Measurements from ENCODE around the gene TRMT2A.

TRMT2A gene

DNA sequence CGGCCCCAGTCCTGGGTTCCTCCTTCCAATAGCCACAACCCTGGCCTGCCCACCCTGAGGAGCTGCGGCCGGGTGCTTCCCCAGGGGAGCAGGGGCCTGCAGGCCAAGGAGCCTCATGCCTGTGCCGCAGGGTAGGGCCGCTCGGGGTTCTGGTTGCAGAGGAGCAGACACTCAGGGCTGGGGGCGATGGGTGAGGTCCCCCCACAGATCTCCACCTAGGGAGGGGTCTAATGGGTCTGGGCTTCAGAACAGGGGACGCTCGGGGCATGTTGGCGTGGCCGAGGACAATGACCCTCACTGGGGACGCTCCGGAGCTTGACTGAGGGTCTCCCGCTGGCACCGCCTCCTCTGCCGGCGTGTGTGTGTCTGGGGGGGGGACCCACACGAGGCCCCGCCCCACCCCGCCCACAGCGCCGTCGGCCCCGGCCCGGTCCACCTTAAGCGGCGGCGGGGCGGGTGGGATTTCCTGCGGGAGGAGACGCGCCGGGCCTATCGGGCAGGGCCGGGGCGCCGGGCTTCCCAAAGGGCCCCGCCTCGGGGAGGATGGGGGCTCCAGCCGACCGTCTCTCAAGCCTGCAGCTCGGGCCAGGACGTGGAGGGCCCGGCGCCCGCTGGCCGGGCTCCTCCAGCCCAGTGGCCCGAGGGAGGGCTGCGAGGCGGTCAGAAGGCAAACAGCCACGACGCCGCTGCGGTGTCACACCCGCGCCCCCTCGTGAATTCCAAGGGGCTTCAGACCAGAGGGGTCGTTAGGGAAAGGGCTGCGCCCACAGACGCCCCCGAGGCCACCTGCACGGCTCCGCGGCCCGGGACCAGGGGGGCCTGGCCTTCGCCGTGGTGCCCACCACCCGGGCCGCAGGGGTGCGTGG is 13.9 kb upstream of the TRMT2A start:
- H3K27me3 ChIP-seq (replicated peaks; ENCODE audit: control insufficient read depth, insufficient read depth, low read length) = no peaks in the 10 kb centered on the region
- DNase-seq (ENCODE audit: low read depth) = peak; percentile 92
- H3K9ac ChIP-seq (ENCODE audit: low read length) = peak overlapping the region; percentile 93
- peaks cover 16% of the 10 kb centered on the region for H3K36me3 ChIP-seq (ENCODE audit: control insufficient read depth, insufficient read depth, low read length, severe bottlenecking)
- no peaks in the 10 kb centered on the region for H3K9me3 ChIP-seq (ENCODE audit: control insufficient read depth, low read length)
- H3K4me1 ChIP-seq (ENCODE audit: control insufficient read depth, insufficient read depth, low read length) = peaks cover 13% of the 10 kb centered on the region
- H3K4me3 ChIP-seq (ENCODE audit: low read length) = peak overlapping the region; percentile 88

- no peak for DNase-seq (ENCODE audit: low read depth)
- peaks cover 22% of the 10 kb centered on the region for H3K36me3 ChIP-seq (ENCODE audit: control insufficient read depth, insufficient read depth, low read length, severe bottlenecking)
- no peaks in the 10 kb centered on the region for H3K9me3 ChIP-seq (ENCODE audit: control insufficient read depth, low read length)
- peak overlapping the region; percentile 49 for H3K9ac ChIP-seq (ENCODE audit: low read length)
- no peak overlapping the region for H3K4me3 ChIP-seq (ENCODE audit: low read length)
- H3K27me3 ChIP-seq (replicated peaks; ENCODE audit: control insufficient read depth, insufficient read depth, low read length) = no peaks in the 10 kb centered on the region
- H3K4me1 ChIP-seq (ENCODE audit: control insufficient read depth, insufficient read depth, low read length) = peaks cover 13% of the 10 kb centered on the region
These were observed 13.3 kb upstream of the TRMT2A start for GRCh38 chr22:20130319-20130718.

- Histone ChIP-seq H3K9ac (ENCODE audit: low read length) (no peak overlapping the region), H3K27me3 (replicated peaks; ENCODE audit: control insufficient read depth, insufficient read depth, low read length) (no peaks in the 10 kb centered on the region), H3K4me3 (ENCODE audit: low read length) (no peak overlapping the region), H3K4me1 (ENCODE audit: control insufficient read depth, insufficient read depth, low read length) (peaks cover 13% of the 10 kb centered on the region), H3K9me3 (ENCODE audit: control insufficient read depth, low read length) (no peaks in the 10 kb centered on the region), H3K36me3 (ENCODE audit: control insufficient read depth, insufficient read depth, low read length, severe bottlenecking) (peaks cover 26% of the 10 kb centered on the region)
- DNase-seq (ENCODE audit: low read depth) = no peak
These were observed 12.7 kb upstream of the TRMT2A start for GRCh38 chr22:20129747-20130014.

DNA sequence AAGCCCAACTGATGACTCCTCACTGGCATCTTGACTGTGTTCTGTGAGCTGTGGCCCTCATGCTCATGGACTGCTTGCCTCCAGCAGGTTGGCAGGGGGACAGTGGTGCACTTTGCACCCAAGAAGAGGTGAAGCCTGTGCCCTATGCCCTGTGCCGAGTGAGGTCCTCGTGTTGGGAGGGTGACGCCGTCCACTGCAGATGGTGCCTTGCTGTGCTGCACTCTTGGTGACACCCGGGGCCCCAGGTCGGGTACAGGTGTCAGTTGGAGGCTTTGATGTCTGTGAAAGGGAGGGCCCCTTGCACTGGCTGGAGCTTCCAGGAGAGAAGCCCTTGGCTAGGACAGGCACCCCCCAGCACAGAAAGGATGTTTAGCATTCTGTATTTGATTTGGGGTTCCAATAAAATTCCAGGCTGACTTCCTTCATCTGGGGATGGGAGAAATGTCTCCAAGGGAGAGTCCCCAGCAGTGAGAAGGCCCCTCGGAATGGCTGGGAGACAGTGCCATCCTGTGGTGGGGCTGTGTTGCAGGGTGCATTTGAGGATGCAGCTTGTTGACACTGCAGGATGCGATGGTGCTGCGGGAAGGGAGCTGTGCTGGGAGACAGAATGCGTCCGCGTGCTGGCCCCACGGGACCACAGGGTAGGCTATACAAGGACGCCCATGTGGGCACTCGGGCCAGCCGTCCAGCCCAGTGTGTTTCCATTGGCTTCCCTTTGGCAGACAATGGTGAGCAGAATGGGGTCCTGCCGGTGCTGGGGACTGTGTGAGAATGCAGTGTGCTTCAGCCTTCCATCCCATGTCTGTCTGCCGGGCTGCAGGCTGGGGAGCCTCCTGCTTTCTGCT is 12.1 kb upstream of the TRMT2A start:
- no peak overlapping the region for H3K9ac ChIP-seq (ENCODE audit: low read length)
- H3K4me3 ChIP-seq (ENCODE audit: low read length) = no peak overlapping the region
- H3K9me3 ChIP-seq (ENCODE audit: control insufficient read depth, low read length) = no peaks in the 10 kb centered on the region
- peaks cover 13% of the 10 kb centered on the region for H3K4me1 ChIP-seq (ENCODE audit: control insufficient read depth, insufficient read depth, low read length)
- no peaks in the 10 kb centered on the region for H3K27me3 ChIP-seq (replicated peaks; ENCODE audit: control insufficient read depth, insufficient read depth, low read length)
- H3K36me3 ChIP-seq (ENCODE audit: control insufficient read depth, insufficient read depth, low read length, severe bottlenecking) = peaks cover 27% of the 10 kb centered on the region
- no peak for DNase-seq (ENCODE audit: low read depth)

DNA sequence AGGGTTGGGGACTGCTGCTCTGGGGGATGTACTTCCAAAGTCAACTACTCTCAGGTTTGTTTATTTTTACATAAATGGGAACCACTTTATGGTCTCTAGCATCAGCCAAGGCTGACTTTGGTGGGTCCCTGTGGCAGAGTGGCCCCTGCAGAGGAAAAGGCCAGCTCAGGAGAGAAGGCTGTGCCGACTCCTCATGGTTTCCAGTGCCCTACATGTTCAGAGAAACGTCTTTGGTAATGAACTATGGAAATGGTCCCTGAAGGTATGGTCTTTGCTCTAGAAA is 11.5 kb upstream of the TRMT2A start:
- no peaks in the 10 kb centered on the region for H3K9me3 ChIP-seq (ENCODE audit: control insufficient read depth, low read length)
- H3K36me3 ChIP-seq (ENCODE audit: control insufficient read depth, insufficient read depth, low read length, severe bottlenecking) = peaks cover 32% of the 10 kb centered on the region
- no peak overlapping the region for H3K4me3 ChIP-seq (ENCODE audit: low read length)
- H3K4me1 ChIP-seq (ENCODE audit: control insufficient read depth, insufficient read depth, low read length) = peaks cover 13% of the 10 kb centered on the region
- H3K27me3 ChIP-seq (replicated peaks; ENCODE audit: control insufficient read depth, insufficient read depth, low read length) = no peaks in the 10 kb centered on the region
- no peak overlapping the region for H3K9ac ChIP-seq (ENCODE audit: low read length)
- DNase-seq (ENCODE audit: low read depth) = no peak

GRCh38 chr22:20127869-20128618 is 11.0 kb upstream of the TRMT2A start:
- no peaks in the 10 kb centered on the region for H3K9me3 ChIP-seq (ENCODE audit: control insufficient read depth, low read length)
- no peak overlapping the region for H3K4me3 ChIP-seq (ENCODE audit: low read length)
- DNase-seq (ENCODE audit: low read depth) = no peak
- H3K4me1 ChIP-seq (ENCODE audit: control insufficient read depth, insufficient read depth, low read length) = peaks cover 9% of the 10 kb centered on the region
- no peak overlapping the region for H3K9ac ChIP-seq (ENCODE audit: low read length)
- no peaks in the 10 kb centered on the region for H3K27me3 ChIP-seq (replicated peaks; ENCODE audit: control insufficient read depth, insufficient read depth, low read length)
- H3K36me3 ChIP-seq (ENCODE audit: control insufficient read depth, insufficient read depth, low read length, severe bottlenecking) = peaks cover 35% of the 10 kb centered on the region

DNA sequence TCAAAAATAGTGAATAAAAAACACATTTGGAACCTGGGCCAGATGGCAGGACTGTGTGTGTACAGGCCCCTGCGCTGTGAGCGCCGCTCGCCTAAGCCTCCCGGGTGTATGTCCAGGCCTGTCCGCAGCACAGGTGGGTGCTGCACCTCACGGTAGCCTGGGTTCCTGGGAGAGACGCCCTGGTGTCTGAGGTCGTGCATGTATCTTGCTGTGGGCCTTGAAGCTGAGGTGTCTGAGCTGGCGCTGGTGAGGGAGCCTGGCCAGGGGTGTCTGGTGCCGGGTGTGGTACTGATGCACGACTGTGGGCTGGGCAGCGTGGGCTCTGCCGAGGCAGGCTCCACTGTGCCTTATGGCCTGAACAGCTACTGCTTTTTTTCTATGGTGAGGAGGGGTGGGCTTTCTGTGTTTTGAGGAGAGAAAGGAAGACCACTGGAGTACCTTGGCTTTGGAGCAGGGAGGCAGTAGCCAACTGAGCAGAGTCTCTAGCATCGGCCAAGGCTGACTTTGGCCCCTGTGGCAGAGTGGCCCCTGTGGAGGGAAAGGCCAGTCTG is 10.4 kb upstream of the TRMT2A start:
- DNase-seq (ENCODE audit: low read depth) = no peak
- Histone ChIP-seq H3K4me1 (ENCODE audit: control insufficient read depth, insufficient read depth, low read length) (peaks cover 2% of the 10 kb centered on the region), H3K9ac (ENCODE audit: low read length) (no peak overlapping the region), H3K27me3 (replicated peaks; ENCODE audit: control insufficient read depth, insufficient read depth, low read length) (no peaks in the 10 kb centered on the region), H3K9me3 (ENCODE audit: control insufficient read depth, low read length) (no peaks in the 10 kb centered on the region), H3K4me3 (ENCODE audit: low read length) (no peak overlapping the region), H3K36me3 (ENCODE audit: control insufficient read depth, insufficient read depth, low read length, severe bottlenecking) (peaks cover 36% of the 10 kb centered on the region)

DNA sequence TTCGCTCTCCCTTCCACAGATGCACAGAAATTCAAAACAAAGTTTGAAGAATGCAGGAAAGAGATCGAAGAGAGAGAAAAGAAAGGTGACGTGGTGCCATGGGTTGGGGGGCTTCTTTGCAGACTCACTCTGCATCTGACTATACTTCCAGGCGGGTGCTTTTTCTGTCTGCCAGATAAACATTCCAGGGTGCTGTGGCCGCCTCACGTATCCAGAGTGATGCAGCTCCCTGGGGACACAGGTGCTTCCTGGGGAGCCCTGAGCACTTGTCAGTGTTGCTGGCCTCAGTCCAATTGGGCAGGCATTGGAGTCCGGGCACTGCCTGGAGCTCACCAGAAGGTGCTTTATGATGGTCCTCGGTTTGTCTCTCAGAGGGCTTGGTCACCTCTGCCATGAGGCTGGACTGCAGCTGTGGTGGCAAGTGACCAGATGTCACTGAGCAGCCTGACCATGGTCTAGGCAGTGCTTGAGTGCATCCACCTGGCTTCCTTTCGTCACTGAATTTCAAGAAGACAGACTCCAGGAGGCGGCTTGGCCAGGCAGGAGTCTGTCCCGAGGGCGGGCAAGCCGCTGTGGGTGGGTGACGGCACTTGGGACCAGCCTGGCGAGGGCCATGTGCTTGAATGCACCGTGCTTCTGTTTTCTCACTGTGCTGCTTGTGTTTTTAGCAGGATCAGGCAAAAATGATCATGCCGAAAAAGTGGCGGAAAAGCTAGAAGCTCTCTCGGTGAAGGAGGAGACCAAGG is 9.4 kb upstream of the TRMT2A start:
- no peaks in the 10 kb centered on the region for H3K27me3 ChIP-seq (replicated peaks; ENCODE audit: control insufficient read depth, insufficient read depth, low read length)
- peaks cover 2% of the 10 kb centered on the region for H3K4me1 ChIP-seq (ENCODE audit: control insufficient read depth, insufficient read depth, low read length)
- no peak overlapping the region for H3K4me3 ChIP-seq (ENCODE audit: low read length)
- no peak for DNase-seq (ENCODE audit: low read depth)
- H3K9me3 ChIP-seq (ENCODE audit: control insufficient read depth, low read length) = no peaks in the 10 kb centered on the region
- no peak overlapping the region for H3K9ac ChIP-seq (ENCODE audit: low read length)
- peaks cover 45% of the 10 kb centered on the region for H3K36me3 ChIP-seq (ENCODE audit: control insufficient read depth, insufficient read depth, low read length, severe bottlenecking)

DNA sequence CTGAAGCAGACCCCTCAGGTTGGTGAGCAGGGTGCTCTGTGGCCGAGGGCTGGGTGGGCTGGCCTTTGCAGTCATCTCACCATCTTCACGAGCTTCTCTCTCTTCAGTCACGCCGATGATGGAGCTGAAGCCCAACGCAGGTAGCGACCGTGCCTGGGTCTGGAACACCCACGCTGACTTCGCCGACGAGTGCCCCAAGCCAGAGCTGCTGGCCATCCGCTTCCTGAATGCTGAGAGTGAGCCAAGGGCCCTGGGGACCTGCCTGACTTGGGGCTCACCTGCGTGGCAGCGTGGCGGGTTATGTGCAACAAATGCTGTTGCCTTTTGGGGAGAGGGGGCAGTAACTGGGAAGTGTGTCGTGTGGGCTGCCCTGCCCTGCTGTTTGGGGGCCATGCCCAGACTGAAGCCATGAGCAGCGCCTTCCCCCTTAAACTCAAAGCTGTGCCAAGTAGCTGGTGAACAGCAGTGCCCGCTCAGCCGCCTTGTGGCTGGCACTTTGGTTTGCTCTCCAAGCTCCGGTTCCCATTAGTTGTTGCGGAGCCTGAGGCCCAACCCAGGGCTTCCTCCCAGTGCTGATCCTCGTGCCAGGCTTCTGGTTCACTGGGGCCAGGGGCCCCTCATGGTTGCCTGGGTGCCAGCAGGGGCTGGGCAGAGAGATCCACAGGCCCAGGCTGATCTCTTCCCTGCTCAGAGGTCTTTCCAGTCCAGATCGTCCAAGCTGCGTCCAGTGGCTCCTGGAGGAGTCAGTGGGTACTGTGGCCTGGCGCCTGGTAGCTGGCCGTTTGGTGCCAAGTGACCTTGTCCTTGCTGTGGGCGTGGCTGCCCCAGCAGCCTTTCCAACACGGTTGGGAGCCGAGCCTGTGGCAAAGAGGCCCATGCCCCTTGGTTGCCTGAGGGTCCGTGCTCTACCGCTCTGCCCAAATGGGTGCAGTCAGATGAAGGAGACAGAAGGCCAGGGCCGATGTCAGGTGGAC is 8.5 kb upstream of the TRMT2A start:
- Histone ChIP-seq H3K9ac (ENCODE audit: low read length) (no peak overlapping the region), H3K36me3 (ENCODE audit: control insufficient read depth, insufficient read depth, low read length, severe bottlenecking) (peaks cover 50% of the 10 kb centered on the region), H3K9me3 (ENCODE audit: control insufficient read depth, low read length) (no peaks in the 10 kb centered on the region), H3K4me3 (ENCODE audit: low read length) (no peak overlapping the region), H3K4me1 (ENCODE audit: control insufficient read depth, insufficient read depth, low read length) (peaks cover under 1% of the 10 kb centered on the region), H3K27me3 (replicated peaks; ENCODE audit: control insufficient read depth, insufficient read depth, low read length) (no peaks in the 10 kb centered on the region)
- DNase-seq (ENCODE audit: low read depth) = no peak

Measured in adipocyte (in vitro differentiated cells).